H1 (cell line): ENCODE results near the gene IGLL5. TPM values are rescaled to one million over a fixed set of nuclear protein-coding genes. Genes with fewer than 3 reads are reported as not detected.

Experiments used
- CTBP2 ChIP-seq: IDR thresholded peaks from 2 replicates; pipeline ENCODE4 v1.7.0; 2011; ENCODE audit warnings: borderline replicate concordance, mild to moderate bottlenecking, moderate library complexity, mixed read lengths, low read length; ENCODE audit not compliant: insufficient read depth, insufficient read length
- SP2 ChIP-seq: IDR thresholded peaks from 2 replicates; pipeline ENCODE4 v1.6.1; 2012; ENCODE audit warnings: mild to moderate bottlenecking, low read length, inconsistent platforms
- polyA plus RNA-seq, 7 experiments: library from polyadenylated mRNA; depleted of rRNA in 3 of 7; stranded (reverse) in 5 of 7; unstranded in 2 of 7; fragments of >200 nt in 5 of 7; fragments of 200-250 nt in 2 of 7; gene quantifications; 1 replicate in 5 of 7; 2 replicates in 1 of 7; 4 replicates in 1 of 7; pipeline versions ENCODE4 v1.2.1 to v1.2.3, GENCODE V29; 2011 to 2013; ENCODE audit warnings: missing spikeins in 2 of 7, mixed read lengths in 2 of 7
- total RNA-seq: library from RNA; stranded (reverse); fragmentation: NEBNext Ultra II Directional; extraction: Animal tissue kit (Norgen Biotek cat#: 25700); gene quantifications from 2 replicates; pipeline ENCODE4 v1.2.1, GENCODE V29; 2021

Gene IGLL5
- total and polyA plus RNA-seq, 2 of the 8 experiments (the other 6 are each of a cell fraction or from before 2014, with no cell fraction given): not detected

DNA sequence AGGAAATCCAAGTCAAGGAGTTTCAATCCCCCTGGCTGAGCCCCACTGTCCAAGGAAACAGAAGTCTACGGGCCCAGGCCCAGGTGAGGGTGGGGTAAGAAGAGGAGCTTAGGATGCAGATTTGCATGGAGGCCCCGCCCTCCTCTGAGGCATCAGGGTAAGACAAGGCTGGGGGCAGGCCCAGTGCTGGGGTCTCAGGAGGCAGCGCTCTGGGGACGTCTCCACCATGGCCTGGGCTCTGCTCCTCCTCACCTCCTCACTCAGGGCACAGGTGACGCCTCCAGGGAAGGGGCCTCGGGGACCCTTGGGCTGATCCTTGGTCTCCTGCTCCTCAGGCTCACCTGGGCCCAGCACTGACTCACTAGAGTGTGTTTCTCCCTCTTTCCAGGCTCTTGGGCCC is 31.3 kb upstream of the IGLL5 start (continued):
- no peak for TF ChIP-seq CTBP2
- no peak for TF ChIP-seq SP2
